ENCODE measurements around the gene PEAK3. TPM values are rescaled to one million over a fixed set of nuclear protein-coding genes. Genes with fewer than 3 reads are reported as not detected.

The PEAK3 gene
- polyA plus RNA-seq, 3 donors = 2.4 to 6.3 (median 2.9) TPM

DNA sequence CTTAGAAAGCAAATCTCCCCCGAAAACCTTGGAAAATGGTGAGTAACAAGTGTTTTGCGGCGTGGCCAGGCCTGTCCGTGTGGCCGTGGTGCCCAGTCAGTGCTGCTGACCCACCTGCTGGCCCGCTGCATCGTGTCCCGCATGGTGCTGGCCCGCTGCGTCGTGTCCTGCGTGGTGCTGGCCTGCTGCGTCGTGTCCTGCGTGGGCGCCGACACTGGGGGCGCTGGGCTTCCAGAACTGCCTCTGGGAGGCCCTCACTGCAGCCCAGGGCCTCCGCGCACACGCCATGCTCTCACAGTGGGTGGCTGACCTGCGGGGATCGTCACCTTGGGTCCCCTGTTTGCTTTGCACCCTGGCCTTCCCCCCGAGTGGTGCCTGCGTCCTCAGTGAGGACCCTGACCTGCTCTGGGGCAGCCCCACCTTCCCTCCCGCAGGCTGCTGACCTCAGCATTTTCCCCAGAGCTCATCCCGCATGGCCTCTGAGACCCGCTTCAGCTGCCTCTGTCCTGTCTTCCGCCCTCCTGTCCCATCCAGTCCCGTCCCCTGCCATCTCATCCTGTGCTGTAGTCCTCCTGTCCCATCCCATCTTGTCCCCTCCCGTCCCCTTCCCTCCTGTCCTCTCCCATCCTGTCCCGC is 56.4 kb downstream of the PEAK3 start:
- no peak for TF ChIP-seq CTCF (IDR thresholded peaks at IDR 0.05)
- H3K4me1 ChIP-seq (ENCODE audit: control insufficient read depth in 1 of 2, insufficient read depth in 2 of 2, low read length in 2 of 2) = peaks cover 0 to 10% of the 10 kb centered on the region in 2 donors
- H2AFZ ChIP-seq (ENCODE audit: insufficient read depth, low read depth, low read length, poor library complexity, severe bottlenecking) = no peak overlapping the region
- 98% methylated on average over 32 of the region's 32 CpGs for WGBS (ENCODE audit: insufficient coverage)
- H3K27me3 ChIP-seq (ENCODE audit: control insufficient read depth in 2 of 2, insufficient read depth in 2 of 2, low read length in 2 of 2) = no peaks in the 10 kb centered on the region
- H3K9me3 ChIP-seq (replicated peaks in 1 of 2; ENCODE audit: control insufficient read depth in 1 of 2, insufficient read depth in 1 of 2, low read length in 2 of 2) = no peaks in the 10 kb centered on the region
- H3K79me2 ChIP-seq (ENCODE audit: insufficient read depth, low read length) = peaks cover 5% of the 10 kb centered on the region
- H3K36me3 Mint-ChIP-seq = peaks cover 57 to 86% of the 10 kb centered on the region in 2 donors
- H3K4me1 Mint-ChIP-seq = no peaks in the 10 kb centered on the region
- intact Hi-C loops (cut with micrococcal nuclease) = no loop called here
- H3K4me2 ChIP-seq (replicated peaks; ENCODE audit: extremely low read depth, low read length, poor library complexity, severe bottlenecking) = no peak overlapping the region
- H3K9me3 Mint-ChIP-seq = peaks cover 0 to 3% (median 0%) of the 10 kb centered on the region in 7 donors
- no peak overlapping the region for H3K9ac ChIP-seq (ENCODE audit: insufficient read depth, low read length, poor library complexity, severe bottlenecking)
- DNase-seq = no peak
- H3K27ac ChIP-seq (ENCODE audit: low read depth in 1 of 2, low read length in 2 of 2) = no peak overlapping the region
- no peaks in the 10 kb centered on the region for H3K27me3 Mint-ChIP-seq (ENCODE audit: low read depth in 3 of 3)
- peak overlapping the region in 5 of 7 donors; percentile 13 to 74 (median 33) for H3K27ac Mint-ChIP-seq
- H3K4me3 Mint-ChIP-seq = no peak overlapping the region
- peaks cover 67 to 90% of the 10 kb centered on the region in 2 donors for H3K36me3 ChIP-seq (replicated peaks in 1 of 2; ENCODE audit: control insufficient read depth in 1 of 2, insufficient read depth in 2 of 2, low read length in 2 of 2)
- H3K4me3 ChIP-seq (replicated peaks in 1 of 3; ENCODE audit: low read depth in 2 of 3, low read length in 3 of 3) = no peak overlapping the region
- peaks cover 50% of the 10 kb centered on the region for H4K20me1 ChIP-seq (ENCODE audit: insufficient read depth, low read length)

GRCh38 chr19:2224754-2225349 is 57.1 kb downstream of the PEAK3 start:
- WGBS (ENCODE audit: insufficient coverage) = 95% methylated on average over 10 of the region's 13 CpGs
- H3K36me3 ChIP-seq (replicated peaks in 1 of 2; ENCODE audit: control insufficient read depth in 1 of 2, insufficient read depth in 2 of 2, low read length in 2 of 2) = peaks cover 67 to 91% of the 10 kb centered on the region in 2 donors

More at GRCh38 chr19:2224754-2225349, 57.1 kb downstream of the PEAK3 start:
- no peaks in the 10 kb centered on the region for H3K9me3 ChIP-seq (replicated peaks in 1 of 2; ENCODE audit: control insufficient read depth in 1 of 2, insufficient read depth in 1 of 2, low read length in 2 of 2)
- peak overlapping the region in 1 of 2 donors; percentile 6 for H3K27ac ChIP-seq (ENCODE audit: low read depth in 1 of 2, low read length in 2 of 2)
- H3K4me1 ChIP-seq (ENCODE audit: control insufficient read depth in 1 of 2, insufficient read depth in 2 of 2, low read length in 2 of 2) = peaks cover 0 to 10% of the 10 kb centered on the region in 2 donors
- intact Hi-C loops (cut with micrococcal nuclease) = no loop called here
- no peak for TF ChIP-seq CTCF (IDR thresholded peaks at IDR 0.05)
- no peak overlapping the region for H3K4me2 ChIP-seq (replicated peaks; ENCODE audit: extremely low read depth, low read length, poor library complexity, severe bottlenecking)
- H3K27me3 ChIP-seq (ENCODE audit: control insufficient read depth in 2 of 2, insufficient read depth in 2 of 2, low read length in 2 of 2) = no peaks in the 10 kb centered on the region
- Mint-ChIP-seq H3K36me3 (peaks cover 60 to 87% of the 10 kb centered on the region in 2 donors), H3K4me3 (no peak overlapping the region), H3K27ac (peak overlapping the region in 1 of 7 donors; percentile 5), H3K4me1 (no peaks in the 10 kb centered on the region), H3K27me3 (ENCODE audit: low read depth in 3 of 3) (no peaks in the 10 kb centered on the region), H3K9me3 (peaks cover 0 to 3% (median 0%) of the 10 kb centered on the region in 7 donors)
- no peak overlapping the region for H3K9ac ChIP-seq (ENCODE audit: insufficient read depth, low read length, poor library complexity, severe bottlenecking)
- peaks cover 43% of the 10 kb centered on the region for H4K20me1 ChIP-seq (ENCODE audit: insufficient read depth, low read length)
- peaks cover 5% of the 10 kb centered on the region for H3K79me2 ChIP-seq (ENCODE audit: insufficient read depth, low read length)
- no peak for DNase-seq
- no peak overlapping the region for H2AFZ ChIP-seq (ENCODE audit: insufficient read depth, low read depth, low read length, poor library complexity, severe bottlenecking)
- H3K4me3 ChIP-seq (replicated peaks in 1 of 3; ENCODE audit: low read depth in 2 of 3, low read length in 3 of 3) = no peak overlapping the region

Small RNA genes lying within 50 kb of the gene (small RNA-seq; reads per million reads assigned to genes)
- not detected for gene MIR1227 (ENCODE audit: insufficient read length, low read depth)

Other genes with a start within 250 kb of the PEAK3 start
- 100 to 1,000 TPM in 1 of 3 donors, 10 to 100 TPM in 2; 16.9 to 333 (median 21.8) TPM for gene MKNK2, start 230.9 kb downstream of the PEAK3 start, polyA plus RNA-seq
- 100 to 1,000 TPM in 1 of 3 donors, 10 to 100 TPM in 2; 60.5 to 179 (median 96.3) TPM for gene MOB3A, start 185.8 kb downstream of the PEAK3 start, polyA plus RNA-seq
- 10 to 100 TPM in 1 of 3 donors, under 1 TPM in 2; 0.41 to 17.5 (median 0.80) TPM for gene IZUMO4, start 185.3 kb downstream of the PEAK3 start, polyA plus RNA-seq
- gene AP3D1, start 130.6 kb downstream of the PEAK3 start, polyA plus RNA-seq = 100 to 1,000 TPM in 1 of 3 donors, 10 to 100 TPM in 1, 1 to 10 TPM in 1; 9.6 to 105 (median 12.4) TPM
- gene DOT1L, start 118.2 kb downstream of the PEAK3 start, polyA plus RNA-seq = 10 to 100 TPM in 1 of 3 donors, under 1 TPM in 2; 0.32 to 18.2 (median 0.75) TPM
- gene PLEKHJ1, start 45.8 kb downstream of the PEAK3 start, polyA plus RNA-seq = 10 to 100 TPM; 62.1 to 90.0 (median 69.0) TPM
- gene SF3A2, start 45.4 kb downstream of the PEAK3 start, polyA plus RNA-seq = 10 to 100 TPM in 2 of 3 donors, 1 to 10 TPM in 1; 8.0 to 70.8 (median 11.6) TPM
- gene AMH, start 32.9 kb downstream of the PEAK3 start, polyA plus RNA-seq = under 1 TPM in 1 of 3 donors, not detected in 2; 0.12 TPM
- under 1 TPM in 2 of 3 donors, not detected in 1; 0.38 to 0.50 TPM for gene JSRP1, start 25.8 kb downstream of the PEAK3 start, polyA plus RNA-seq
- 1 to 10 TPM in 2 of 3 donors, under 1 TPM in 1; 0.08 to 2.8 (median 2.2) TPM for gene LINGO3, start 26.0 kb upstream of the PEAK3 start, polyA plus RNA-seq
- 100 to 1,000 TPM in 2 of 3 donors, 10 to 100 TPM in 1; 98.6 to 312 (median 132) TPM for gene LSM7, start 46.4 kb upstream of the PEAK3 start, polyA plus RNA-seq
- gene SPPL2B, start 46.5 kb upstream of the PEAK3 start, polyA plus RNA-seq = 10 to 100 TPM in 1 of 3 donors, 1 to 10 TPM in 2; 5.7 to 64.9 (median 8.7) TPM
- gene TMPRSS9, start 78.1 kb upstream of the PEAK3 start, polyA plus RNA-seq = under 1 TPM in 2 of 3 donors, not detected in 1; 0.12 to 0.30 TPM
- 10 to 100 TPM; 17.3 to 89.3 (median 72.4) TPM for gene TIMM13, start 145.4 kb upstream of the PEAK3 start, polyA plus RNA-seq
- gene LMNB2, start 174.8 kb upstream of the PEAK3 start, polyA plus RNA-seq = 1 to 10 TPM; 2.3 to 7.6 (median 4.2) TPM
- 100 to 1,000 TPM in 1 of 3 donors, 10 to 100 TPM in 2; 67.4 to 505 (median 76.2) TPM for gene GADD45B, start 194.0 kb upstream of the PEAK3 start, polyA plus RNA-seq